HEK293 (cell line): ENCODE measurements around the gene TNNI3K.

Experiments
- IKZF3 ChIP-seq: fragments of 450-650 bp; IDR thresholded peaks from 2 replicates; pipeline ENCODE4 v1.5.0; 2018; ENCODE audit warnings: missing biosample characterization, mild to moderate bottlenecking, missing genetic modification characterization, moderate library complexity
- KLF17 ChIP-seq: fragments of 450-650 bp; formaldehyde crosslinking; IDR thresholded peaks from 2 replicates; pipeline ENCODE4 v1.5.1; 2016; ENCODE audit warnings: missing biosample characterization, missing genetic modification characterization
- OSR2 ChIP-seq: fragments of 450-650 bp; formaldehyde crosslinking; IDR thresholded peaks from 2 replicates; pipeline ENCODE4 v1.5.1; 2016; ENCODE audit warnings: missing biosample characterization, missing genetic modification characterization
- YY1 ChIP-seq: fragments of 450-650 bp; formaldehyde crosslinking; IDR thresholded peaks from 2 replicates; pipeline ENCODE4 v1.5.1; 2018; ENCODE audit warnings: missing biosample characterization, missing genetic modification characterization
- ZBTB11 ChIP-seq: fragments of 450-650 bp; formaldehyde crosslinking; conservative IDR thresholded peaks from 2 replicates; pipeline ENCODE4 v1.5.1; 2016; ENCODE audit warnings: low read depth, missing biosample characterization, missing genetic modification characterization
- ZNF140 ChIP-seq: fragments of 450-650 bp; formaldehyde crosslinking; IDR thresholded peaks from 2 replicates; pipeline ENCODE4 v1.5.1; 2016; ENCODE audit warnings: missing biosample characterization, missing genetic modification characterization
- ZNF701 ChIP-seq: fragments of 450-650 bp; formaldehyde crosslinking; IDR thresholded peaks from 2 replicates; pipeline ENCODE4 v1.5.1; 2016; ENCODE audit warnings: missing biosample characterization, missing genetic modification characterization
- TF ChIP-seq, protein P1 (sequence below): fragments of 450-650 bp; formaldehyde crosslinking; IDR thresholded peaks from 2 replicates; pipeline ENCODE4 v1.5.1; 2016; ENCODE audit warnings: missing biosample characterization, missing genetic modification characterization

- TF ChIP-seq ZBTB11 (no peak), KLF17 (tag by site-specific recombination) (no peak), ZNF140 (tag by site-specific recombination) (no peak), IKZF3 (tag by site-specific recombination) (no peak), ZNF701 (no peak), YY1 (tag by site-specific recombination) (no peak), OSR2 (tag by site-specific recombination) (no peak)
- TF ChIP-seq, protein P1, sequence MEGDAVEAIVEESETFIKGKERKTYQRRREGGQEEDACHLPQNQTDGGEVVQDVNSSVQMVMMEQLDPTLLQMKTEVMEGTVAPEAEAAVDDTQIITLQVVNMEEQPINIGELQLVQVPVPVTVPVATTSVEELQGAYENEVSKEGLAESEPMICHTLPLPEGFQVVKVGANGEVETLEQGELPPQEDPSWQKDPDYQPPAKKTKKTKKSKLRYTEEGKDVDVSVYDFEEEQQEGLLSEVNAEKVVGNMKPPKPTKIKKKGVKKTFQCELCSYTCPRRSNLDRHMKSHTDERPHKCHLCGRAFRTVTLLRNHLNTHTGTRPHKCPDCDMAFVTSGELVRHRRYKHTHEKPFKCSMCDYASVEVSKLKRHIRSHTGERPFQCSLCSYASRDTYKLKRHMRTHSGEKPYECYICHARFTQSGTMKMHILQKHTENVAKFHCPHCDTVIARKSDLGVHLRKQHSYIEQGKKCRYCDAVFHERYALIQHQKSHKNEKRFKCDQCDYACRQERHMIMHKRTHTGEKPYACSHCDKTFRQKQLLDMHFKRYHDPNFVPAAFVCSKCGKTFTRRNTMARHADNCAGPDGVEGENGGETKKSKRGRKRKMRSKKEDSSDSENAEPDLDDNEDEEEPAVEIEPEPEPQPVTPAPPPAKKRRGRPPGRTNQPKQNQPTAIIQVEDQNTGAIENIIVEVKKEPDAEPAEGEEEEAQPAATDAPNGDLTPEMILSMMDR (tag by site-specific recombination), result no peak
These were observed 239.4 kb downstream of the TNNI3K start for GRCh38 chr1:74474585-74474984.
